Kidney capillary endothelial cell (primary cell): Measurements from ENCODE around the gene SPTLC3.

Source experiments
- DNase-seq: peaks from one replicate; pipeline ENCODE4 v3.0.0-alpha.2; 2018; ENCODE audit warnings: low spot score

The SPTLC3 gene

DNA sequence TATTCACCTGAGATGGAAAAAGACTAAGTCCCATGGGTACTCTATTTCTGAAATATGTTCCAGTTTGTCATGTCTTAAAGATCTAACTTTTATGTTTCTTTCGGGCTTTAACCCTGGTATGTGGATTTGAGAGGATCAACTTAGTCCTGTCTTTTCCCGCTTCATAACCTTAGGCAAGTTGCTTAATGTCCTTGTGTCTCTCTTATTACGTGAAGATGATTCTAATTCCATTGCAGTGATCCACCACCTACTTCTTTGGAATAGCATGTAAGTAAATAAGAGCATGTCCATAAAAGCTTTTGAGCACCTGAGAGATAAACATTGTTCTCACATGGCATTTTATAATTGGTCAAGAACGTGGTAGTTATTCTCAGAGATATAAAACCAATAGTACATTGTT lies 23.0 kb downstream of the SPTLC3 start:
- DNase-seq = no peak

DNA sequence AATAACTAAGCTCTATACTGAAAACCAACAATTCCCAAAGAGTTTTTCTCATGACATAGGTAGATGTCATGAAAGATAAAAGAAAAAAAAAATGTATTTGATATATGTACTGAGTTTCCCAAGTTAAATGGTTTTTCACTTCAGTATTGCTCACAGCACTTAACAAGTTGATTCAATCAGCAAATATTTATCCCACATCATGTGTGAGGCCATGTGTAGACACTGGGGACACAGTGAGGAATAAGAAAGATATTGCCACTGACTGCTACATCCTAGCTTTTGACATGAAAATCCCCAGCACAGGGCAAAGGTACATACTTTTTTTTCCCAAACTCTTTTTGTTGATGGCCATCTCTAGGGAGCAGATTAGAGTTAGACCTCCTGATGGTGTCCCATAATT lies 25.3 kb downstream of the SPTLC3 start:
- DNase-seq = no peak

DNA sequence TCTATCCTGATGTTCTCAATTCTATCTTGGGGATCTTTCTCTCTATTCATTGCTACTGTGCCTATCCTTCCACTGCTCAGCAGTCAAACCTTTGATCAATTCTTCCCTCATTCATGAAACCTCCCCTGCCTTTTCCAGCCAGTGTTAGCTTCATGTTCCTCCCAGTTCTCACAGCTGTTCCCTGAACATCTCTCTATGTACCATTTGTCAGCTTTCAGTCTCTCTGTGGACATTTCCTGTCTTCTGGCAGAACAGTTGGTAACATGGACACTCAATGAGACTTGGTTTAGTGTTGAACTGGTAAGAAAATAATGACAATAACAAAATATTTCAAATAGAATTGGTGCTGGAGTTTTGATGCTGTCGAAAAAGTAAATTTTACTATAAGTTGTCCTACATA lies 26.2 kb downstream of the SPTLC3 start:
- no peak for DNase-seq

DNA sequence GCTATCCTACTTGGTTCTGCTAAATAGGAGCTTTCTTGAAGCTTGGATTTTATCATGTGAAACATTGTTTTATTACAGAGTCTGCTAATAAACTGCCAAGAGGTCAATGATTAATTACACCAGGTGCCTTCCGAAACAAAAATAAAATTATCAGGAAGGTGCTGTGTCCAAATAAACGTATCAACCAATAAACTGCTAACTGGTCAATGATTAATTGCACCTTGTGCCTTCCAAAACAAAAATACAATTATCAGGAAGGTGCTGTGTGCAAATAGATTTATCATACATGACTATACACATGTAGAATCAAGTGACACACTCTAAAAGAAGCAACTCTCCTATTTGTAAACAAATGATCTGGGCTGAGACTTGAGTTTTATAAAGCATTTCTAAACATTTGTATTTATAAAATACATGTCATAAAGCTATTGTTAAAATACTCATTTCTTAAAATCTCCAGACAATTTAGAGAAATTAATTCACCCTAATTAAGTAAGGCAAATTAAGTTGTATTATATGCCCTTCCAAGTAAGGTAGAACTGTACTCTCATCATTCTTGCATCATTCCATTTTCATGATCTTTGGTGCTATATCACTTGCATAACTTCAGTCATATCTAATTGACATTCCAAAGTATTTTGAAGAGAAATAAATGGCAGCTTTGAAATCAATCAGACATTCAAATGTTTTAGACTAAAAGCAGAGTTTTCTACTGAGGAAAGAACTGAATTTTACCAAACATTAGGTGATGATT lies 26.8 kb downstream of the SPTLC3 start:
- no peak for DNase-seq

DNA sequence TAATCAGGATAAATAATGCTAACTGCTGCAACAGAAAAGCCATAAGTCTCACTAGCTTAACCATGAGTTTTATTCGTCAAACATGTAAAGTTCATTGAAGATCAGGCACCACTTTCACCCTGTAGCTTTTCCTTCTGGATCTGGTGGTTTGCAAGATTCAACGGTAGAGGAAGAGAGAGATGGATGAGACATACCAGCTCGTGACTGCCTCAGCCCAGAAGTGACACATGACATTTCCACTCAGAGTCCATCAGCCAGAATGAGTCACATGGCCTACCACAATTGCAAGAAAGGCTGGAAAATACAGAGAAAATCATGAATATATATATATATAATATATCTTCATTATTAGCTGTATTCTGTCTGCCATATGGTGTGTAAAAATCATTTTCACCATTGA lies 29.0 kb downstream of the SPTLC3 start:
- DNase-seq = peak; percentile 15

DNA sequence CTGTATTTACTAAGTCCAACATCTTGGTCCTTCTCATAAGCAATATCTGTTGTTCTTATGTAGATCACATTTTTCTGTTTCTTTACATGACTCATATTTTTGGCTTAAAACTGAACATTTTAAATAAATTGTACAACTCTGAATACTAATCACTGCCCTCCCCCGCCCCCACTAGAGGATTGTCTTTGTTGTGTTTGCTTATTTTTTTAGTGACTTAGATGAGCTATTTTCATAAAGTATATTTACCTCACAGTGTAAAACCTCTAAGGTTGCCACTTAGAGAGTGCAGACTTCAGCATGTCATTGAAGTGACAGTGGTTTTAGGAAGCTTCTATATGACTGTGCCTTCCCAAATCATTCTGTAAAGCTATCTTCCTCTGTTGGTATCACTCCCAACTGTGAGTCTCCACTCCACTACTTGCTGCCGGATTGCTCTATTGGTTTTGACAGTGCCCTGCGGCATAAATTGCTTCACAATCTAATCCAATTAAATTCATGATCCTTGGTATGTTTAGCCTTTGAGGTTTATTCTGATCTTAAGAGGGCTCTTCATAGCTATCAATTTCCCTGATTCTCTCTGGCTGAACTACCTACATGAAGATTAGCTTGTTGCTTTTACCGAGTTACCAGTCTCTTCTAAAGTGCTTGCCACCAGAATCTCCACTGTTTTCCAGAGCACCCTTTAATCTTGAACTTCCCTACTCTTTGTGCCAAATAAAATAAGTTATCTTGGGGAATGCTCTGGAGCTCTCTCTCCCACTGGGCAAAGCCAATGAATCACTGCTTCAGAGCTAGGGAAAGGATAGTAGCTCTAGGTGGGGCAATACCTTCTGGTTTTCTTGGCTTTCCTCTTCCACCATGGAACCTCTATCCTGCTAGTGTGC lies 33.0 kb downstream of the SPTLC3 start:
- no peak for DNase-seq

DNA sequence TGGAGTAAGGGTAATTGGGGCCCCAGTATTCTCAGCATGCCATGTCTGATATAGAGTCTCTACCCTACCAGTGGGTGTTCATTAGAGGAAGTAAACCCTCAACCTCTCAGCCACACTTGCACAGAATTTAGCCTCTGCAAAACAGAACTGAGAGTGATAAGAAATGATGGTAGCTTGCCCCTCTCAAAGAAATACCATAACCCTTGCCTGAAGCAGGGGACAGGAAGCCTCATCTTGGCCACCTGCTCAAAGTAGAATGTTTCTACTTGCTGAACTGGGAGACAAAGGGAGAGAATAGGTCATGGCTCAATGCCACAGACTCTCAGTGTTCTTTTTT lies 33.7 kb downstream of the SPTLC3 start:
- no peak for DNase-seq

DNA sequence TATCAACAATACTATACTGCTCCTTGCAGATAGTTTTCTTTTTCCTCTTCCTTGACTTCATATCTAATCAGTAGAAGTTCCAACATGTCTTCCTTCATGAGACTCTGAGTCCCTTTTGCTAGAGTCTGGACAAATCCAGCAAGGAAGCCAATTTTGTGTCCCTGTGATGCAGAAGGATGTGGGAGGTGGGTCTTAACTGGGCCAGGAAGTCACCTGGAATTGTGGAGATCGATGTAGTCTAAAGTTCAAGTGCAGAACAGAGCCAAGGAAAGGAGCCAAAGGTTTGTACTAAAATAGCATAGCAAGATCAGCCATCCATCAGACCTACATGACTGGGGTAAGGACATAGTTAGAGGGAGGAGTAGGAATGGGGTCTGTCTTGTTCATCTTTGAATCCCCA lies 37.6 kb downstream of the SPTLC3 start:
- no peak for DNase-seq

DNA sequence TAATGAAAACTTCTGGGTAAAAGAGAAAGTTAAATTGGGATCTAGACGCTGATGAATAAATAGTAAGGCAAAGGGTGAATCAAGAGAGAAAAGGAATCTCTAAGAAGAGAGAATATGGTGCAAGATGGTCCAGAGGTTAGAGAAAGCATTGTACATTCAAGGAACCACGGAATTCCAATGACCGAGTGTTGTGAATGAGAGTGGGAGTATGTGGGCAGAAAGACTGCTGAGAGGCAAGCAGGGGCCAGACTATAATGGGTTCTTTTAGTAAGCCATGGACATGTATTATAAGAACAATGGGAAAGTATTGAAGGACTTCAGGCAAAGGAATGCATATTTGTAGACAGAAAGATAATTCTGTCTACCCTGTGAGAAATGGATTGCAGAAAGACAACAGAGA lies 45.2 kb downstream of the SPTLC3 start:
- no peak for DNase-seq

DNA sequence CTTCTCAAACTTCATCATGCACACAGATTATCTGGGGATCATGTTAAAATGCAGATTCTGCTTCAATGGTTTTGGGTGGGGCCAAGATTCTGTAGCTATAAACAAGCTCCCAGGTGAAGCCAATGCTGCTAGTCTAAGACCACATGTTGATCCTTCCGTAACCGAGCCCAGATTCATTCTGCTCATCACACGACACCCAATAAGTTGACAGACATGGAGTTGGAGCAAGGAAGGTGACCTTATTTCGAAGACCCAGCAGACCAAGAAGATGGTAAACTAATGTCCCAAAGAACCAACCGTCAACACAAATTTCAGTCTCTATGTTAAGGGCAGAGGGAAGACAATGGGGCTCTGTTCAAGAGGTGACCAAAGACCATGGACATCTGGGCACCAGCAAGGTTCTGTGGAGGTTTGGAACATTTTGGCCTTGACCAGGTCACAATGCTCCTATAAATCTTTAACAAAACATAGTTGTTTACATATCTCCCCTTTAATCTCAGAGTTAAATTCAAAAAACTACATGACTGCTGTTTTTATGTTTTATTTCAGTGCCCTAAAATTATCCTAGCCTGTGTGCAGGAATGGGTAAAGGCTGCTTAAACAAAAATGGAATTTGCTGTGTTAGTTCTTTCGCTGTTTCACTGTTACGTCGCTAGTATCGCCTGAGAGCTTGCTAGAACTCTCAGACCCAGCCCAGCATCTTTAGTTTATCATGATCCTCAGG lies 50.1 kb downstream of the SPTLC3 start:
- DNase-seq = no peak

DNA sequence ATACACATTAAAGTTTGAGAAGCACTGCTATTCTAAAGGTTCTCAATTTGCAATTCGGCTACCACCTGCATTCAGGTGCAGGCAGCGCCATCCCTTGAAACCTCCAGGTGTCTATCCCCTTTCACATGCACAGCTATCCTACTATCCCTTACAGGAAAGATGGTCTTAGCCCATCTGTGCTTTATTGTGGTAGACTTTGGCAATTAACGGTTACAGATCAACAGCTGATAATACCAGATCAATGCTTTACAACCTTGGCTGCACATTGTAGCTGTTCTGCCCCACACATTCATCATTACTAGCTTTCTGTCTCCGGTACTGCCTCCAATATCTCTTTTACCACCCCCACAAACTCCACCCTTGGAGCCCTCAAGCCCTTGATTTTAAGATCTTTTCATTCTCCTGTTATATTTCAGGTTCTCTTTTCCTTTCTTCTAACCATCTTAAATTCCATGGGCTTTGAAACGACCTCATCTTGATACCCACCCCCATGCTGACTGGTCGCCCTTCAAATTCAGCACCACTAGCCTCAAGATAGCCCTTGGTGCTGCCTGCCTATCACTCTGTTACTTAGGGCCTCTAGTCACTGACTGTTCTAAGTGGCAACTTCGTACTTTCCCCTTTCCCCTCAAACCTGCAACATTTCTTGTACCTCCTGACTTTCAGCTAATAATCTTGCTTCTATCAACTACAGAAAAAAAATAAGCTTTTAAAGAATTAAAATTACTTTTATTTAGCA lies 50.8 kb downstream of the SPTLC3 start:
- no peak for DNase-seq

DNA sequence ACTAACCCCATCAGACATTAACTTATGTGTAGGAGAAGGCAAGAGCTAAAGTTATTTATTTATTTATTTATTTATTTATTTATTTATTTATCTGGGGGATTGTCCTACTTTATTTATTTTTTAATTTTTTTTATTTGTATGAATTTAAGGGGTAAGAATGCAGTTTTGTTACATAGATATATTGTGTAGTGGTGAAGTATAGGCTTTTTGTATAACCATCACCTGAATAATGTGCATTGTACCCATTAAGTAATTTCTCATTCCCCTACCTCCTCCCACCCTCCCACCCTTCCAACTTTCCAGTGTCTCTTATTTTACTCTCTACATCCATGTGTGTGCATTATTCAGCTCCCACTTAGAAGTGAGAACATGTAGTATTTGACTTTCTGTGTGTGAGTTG lies 51.6 kb downstream of the SPTLC3 start:
- DNase-seq = no peak

DNA sequence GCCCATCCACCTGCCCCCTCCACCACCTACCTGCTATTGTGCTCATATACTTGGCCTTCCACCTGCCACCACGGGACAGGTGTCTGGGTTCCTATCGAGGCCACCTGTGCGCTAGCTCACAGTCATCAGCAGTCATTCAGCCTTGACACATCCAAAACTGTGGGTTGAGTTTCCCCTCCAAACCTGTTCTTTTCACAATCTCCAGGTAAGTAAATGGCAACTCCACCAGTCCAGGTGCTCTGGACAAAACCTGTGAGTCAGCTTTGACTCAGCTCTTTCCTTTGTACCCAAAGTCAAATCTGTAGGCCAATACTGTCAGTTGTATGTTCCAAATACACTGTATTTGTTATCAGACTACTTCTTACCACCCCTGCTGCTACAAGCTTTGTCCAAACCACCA lies 52.6 kb downstream of the SPTLC3 start:
- DNase-seq = no peak

DNA sequence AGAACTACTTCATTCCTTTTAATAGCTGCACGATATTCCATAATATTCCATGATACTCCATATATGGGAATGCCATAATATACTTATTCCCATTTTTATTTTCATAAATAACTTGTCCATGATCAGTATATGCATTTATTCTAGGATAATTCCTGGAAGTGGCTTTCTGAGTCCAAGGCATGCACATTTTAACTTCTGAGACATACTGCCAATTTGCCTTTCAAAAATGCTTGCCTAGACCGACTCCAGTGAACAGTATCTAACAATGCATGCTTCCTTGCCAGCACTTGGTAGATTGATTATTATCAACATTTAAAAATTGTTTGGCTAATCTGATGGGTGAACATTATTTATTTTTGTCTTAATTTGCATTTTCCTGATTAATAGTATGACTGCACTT lies 54.0 kb downstream of the SPTLC3 start:
- no peak for DNase-seq

DNA sequence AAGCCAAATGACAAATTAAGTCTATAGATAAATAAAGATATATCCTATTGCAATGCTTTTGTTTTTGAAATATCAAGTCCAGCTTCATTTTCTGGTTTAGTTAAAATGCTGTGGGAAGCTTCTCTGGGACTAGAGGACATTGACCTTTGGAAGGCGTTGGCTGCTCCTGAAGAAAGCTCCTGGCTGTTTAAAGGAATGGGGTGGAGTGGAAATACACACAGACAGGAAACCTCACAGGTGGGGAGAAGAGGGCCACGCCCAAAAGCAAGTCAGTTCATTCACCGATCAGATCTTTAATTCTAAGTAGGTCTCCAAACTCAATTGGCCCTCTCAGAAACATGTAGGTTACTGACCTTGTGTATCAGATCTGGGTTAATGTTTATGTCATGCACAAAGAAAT lies 59.6 kb downstream of the SPTLC3 start:
- DNase-seq = no peak

DNA sequence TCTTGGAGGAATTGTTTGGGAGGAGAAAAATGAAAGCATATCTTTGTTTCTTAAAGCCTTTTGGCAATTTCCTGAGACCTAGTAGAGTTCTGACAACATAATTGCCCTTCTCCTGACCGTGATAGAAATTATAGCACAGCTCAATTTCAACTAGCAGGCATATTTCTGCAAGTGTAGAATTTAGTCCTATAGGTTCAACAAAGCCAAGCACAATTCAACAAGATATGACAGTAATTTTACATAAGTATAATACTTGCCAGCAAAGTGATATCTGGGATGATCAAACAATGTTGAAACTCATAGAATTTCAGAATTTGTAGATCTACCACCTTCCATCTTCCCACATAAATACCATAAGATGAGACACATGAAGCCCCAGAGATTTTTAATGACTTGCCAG lies 73.1 kb downstream of the SPTLC3 start:
- DNase-seq = no peak

DNA sequence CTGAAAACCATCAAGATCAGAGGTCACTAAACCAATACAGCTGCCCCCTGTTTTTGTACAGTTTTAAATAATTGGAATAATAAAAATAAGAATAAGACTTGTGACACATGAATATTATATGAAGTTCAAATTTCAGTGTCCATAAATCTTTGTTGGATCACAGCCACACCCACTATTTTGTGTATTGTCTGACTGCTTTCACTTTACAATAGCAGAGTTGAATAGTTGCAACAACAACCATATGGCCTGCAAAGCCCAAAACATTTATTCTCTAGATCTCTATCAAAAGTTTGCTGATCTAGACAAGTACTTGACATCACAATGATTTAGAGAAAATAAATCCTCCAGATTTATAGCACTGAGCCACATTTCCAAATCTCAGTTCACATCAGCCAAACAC lies 73.6 kb downstream of the SPTLC3 start:
- DNase-seq = no peak

DNA sequence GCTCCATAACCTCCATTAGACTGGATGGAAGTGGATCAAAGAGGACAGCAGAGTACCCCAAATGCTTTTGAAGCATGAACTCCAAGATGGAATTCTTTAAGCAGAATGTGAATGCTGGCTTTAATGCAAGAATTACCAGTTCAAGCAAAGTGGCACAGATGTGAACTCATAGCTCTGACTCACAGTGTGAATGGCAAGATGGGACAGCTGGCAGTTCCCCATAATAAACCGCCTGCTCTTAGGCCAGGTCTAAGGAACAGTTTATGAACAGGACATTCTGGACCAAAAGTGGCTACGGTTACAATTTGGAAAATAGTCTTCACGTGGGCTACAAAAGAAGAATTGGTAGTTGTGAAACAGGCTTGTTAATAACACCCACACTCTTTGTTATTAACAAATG lies 76.5 kb downstream of the SPTLC3 start:
- no peak for DNase-seq

DNA sequence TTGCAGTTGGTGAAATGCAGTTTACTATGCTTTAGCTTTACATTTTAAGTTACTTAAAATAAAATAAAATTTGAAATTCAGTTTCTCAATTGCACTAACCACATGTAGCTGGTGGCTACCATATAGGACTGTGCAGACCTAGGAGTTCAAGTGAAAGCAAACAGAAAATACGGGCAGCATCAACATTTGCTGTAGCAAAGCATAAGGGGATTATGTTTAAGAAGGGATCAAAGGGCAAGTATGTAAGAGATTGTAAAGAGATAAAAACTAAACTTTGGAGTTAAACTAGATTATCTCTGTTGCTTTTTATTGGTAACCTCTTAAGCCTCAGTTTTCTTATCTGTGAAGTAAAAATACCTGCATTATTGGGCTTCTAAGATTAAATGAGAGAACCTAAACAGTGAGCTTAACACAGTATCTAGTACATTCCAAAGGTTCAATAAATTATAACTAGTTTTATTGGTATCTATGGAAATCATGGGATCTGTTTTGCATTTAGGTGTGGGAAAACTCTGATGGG lies 81.2 kb downstream of the SPTLC3 start:
- DNase-seq = no peak

DNA sequence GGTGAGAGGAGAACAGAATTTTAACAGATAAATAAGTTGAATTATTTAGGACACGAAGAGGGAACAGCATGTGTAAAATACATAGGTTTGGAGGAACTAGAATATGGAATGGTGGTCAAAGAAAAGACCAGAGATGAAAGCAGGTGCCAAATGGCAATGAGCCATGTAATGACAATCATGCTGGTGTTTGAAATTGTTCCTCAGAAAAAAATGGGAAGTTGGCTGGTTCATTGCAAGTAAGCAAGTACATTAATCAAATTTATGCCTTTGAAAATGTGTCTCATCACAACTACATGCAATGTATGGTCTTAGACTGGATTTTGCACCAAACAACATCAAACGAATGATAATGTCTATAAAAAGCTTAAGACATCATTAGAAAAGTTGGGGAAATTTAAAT lies 83.3 kb downstream of the SPTLC3 start:
- DNase-seq = no peak

DNA sequence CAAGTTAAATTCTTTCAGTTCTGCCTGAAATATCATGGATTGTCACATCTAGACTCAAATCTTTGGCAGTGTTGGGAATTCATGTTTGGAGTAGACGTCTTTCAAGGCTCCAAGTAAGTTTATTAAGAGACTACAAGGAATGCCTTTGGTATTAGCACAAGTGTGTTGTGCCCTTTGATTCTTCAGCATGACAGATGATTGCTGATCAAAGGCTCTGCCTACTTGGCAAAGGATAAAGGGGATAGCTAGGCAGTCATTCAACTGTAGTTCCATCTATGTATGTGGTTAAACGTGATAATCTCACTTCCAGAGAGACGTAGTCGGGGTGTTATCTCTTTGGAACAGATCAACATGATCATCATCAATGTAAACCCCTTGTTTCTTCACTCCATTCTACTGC lies 86.2 kb downstream of the SPTLC3 start:
- DNase-seq = no peak

DNA sequence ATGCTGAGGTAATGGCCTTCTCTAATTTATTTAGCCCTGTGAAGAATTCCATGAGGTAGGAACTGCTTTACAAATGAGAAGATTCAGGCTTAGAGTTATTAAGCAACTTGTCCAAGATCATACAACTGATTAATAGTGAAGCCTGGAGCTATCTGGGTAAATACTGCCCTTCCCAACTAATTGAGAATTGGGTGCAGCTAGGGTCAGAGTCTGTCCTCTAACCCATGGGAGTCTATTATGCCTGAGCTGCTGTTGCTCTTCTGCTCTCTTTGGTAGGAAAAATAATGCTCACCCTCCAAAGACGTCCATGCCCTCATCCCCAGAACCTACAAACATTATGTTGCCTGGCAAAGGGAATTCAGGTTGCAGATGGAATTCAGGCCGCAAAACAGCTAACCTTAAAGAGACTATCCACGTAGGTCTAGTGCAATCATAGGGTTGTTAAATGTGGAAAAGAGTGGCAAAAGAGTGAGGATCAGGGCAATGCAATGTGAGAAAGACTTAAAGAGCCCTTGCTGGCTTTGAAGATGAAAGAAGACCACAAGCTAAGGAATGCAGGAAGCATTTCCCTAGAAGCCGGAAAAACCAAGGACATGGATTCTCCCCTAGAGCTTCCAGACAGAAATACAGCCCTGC lies 90.1 kb downstream of the SPTLC3 start:
- no peak for DNase-seq
